Lung microvascular endothelial cell (primary cell): ENCODE results near the gene ELFN1. TPM values are rescaled to one million over a fixed set of nuclear protein-coding genes. Genes with fewer than 3 reads are reported as not detected.
"Not testable (repeated sequence)": the region's sequence is repeated elsewhere in the genome, so short reads cannot be mapped to it uniquely, and the experiment has no call there.

Experiments
- DNase-seq, 2 donors: peaks; one replicate each; pipeline versions ENCODE4 v3.0.0 to v3.0.0-alpha.2; 2010; ENCODE audit warnings: low read depth in 2 of 2
- total RNA-seq: library from RNA; depleted of rRNA; stranded (reverse); fragments of >200 nt; gene quantifications from 2 replicates; pipeline ENCODE4 v1.2.1, GENCODE V29; 2014

The ELFN1 gene
- total RNA-seq, 1 donor from 2014 or later = under 0.01 TPM

GRCh38 chr7:1707756-1708595 is 37.9 kb downstream of the ELFN1 start:
- DNase-seq = no peak

GRCh38 chr7:1708596-1709251 is 38.6 kb downstream of the ELFN1 start:
- DNase-seq = no peak

GRCh38 chr7:1709281-1709680 is 39.2 kb downstream of the ELFN1 start:
- DNase-seq = no peak

- DNase-seq = no peak
These were observed 39.8 kb downstream of the ELFN1 start for GRCh38 chr7:1709900-1710299.

- no peak for DNase-seq
These were observed 40.9 kb downstream of the ELFN1 start for GRCh38 chr7:1710936-1711335.

- no peak for DNase-seq
These were observed 42.9 kb downstream of the ELFN1 start for GRCh38 chr7:1712907-1713501.

GRCh38 chr7:1713502-1714484 is 43.7 kb downstream of the ELFN1 start:
- DNase-seq = no peak

GRCh38 chr7:1714583-1715330 is 44.7 kb downstream of the ELFN1 start:
- no peak for DNase-seq

GRCh38 chr7:1715331-1715625 is 45.2 kb downstream of the ELFN1 start:
- no peak for DNase-seq

GRCh38 chr7:1715671-1716074 is 45.6 kb downstream of the ELFN1 start:
- DNase-seq = no peak

GRCh38 chr7:1716263-1717094 is 46.4 kb downstream of the ELFN1 start:
- no peak for DNase-seq

GRCh38 chr7:1717095-1717483 is 47.0 kb downstream of the ELFN1 start:
- no peak for DNase-seq

- no peak for DNase-seq
These were observed 48.0 kb downstream of the ELFN1 start for GRCh38 chr7:1717903-1718676.

GRCh38 chr7:1718850-1719249 is 48.8 kb downstream of the ELFN1 start:
- DNase-seq = not testable (repeated sequence)

GRCh38 chr7:1719256-1719655 is 49.2 kb downstream of the ELFN1 start:
- not testable (repeated sequence) for DNase-seq

GRCh38 chr7:1719913-1720312 is 49.8 kb downstream of the ELFN1 start:
- no peak for DNase-seq

- no peak for DNase-seq
These were observed 50.2 kb downstream of the ELFN1 start for GRCh38 chr7:1720326-1720725.

GRCh38 chr7:1721047-1721690 is 51.1 kb downstream of the ELFN1 start:
- DNase-seq = no peak

- DNase-seq = no peak
These were observed 53.2 kb downstream of the ELFN1 start for GRCh38 chr7:1723254-1723653.
